ENCODE measurements around the gene DNAH2.

DNA sequence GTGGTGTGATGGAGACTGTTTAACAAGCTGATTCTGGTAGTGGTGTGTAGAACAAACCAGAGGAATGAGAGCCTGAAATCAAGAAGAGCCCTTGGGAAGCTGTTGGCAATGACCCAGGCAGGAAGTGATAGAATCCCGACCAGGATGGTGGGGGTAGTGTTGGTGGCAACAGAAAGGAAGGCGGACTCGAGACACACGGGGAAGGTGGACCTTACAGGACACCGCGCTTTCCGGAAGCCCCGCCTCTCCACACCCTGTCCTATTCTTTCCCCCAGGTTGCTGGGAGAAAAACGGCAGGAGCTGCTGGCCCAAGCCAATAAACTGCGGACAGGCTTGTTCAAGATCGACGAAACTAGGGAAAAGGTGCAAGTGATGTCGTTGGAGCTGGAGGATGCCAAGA lies 86.4 kb downstream of the DNAH2 start:
- TF ChIP-seq, protein P1, sequence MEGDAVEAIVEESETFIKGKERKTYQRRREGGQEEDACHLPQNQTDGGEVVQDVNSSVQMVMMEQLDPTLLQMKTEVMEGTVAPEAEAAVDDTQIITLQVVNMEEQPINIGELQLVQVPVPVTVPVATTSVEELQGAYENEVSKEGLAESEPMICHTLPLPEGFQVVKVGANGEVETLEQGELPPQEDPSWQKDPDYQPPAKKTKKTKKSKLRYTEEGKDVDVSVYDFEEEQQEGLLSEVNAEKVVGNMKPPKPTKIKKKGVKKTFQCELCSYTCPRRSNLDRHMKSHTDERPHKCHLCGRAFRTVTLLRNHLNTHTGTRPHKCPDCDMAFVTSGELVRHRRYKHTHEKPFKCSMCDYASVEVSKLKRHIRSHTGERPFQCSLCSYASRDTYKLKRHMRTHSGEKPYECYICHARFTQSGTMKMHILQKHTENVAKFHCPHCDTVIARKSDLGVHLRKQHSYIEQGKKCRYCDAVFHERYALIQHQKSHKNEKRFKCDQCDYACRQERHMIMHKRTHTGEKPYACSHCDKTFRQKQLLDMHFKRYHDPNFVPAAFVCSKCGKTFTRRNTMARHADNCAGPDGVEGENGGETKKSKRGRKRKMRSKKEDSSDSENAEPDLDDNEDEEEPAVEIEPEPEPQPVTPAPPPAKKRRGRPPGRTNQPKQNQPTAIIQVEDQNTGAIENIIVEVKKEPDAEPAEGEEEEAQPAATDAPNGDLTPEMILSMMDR (IDR thresholded peaks at IDR 0.05), result no peak
- no peak for TF ChIP-seq POLR2A (IDR thresholded peaks at IDR 0.05)
